H1 (cell line): ENCODE measurements around the gene FAM43B. TPM values are rescaled to one million over a fixed set of nuclear protein-coding genes. Genes with fewer than 3 reads are reported as not detected.

ENCODE experiments used
- CBX8 ChIP-seq: fragments of 300-800, 300-1000 bp; sonication (generic); IDR thresholded peaks from 2 replicates; pipeline ENCODE4 v1.7.1; 2016; ENCODE audit warnings: low read depth, low read length, borderline replicate concordance
- KDM4A ChIP-seq: IDR thresholded peaks from one replicate; pipeline ENCODE4 v1.7.1; 2012; ENCODE audit warnings: low read depth, mild to moderate bottlenecking, moderate library complexity, low read length, inconsistent platforms; ENCODE audit not compliant: severe bottlenecking
- RXRA ChIP-seq: IDR thresholded peaks from 2 replicates; pipeline ENCODE4 v1.6.1; 2011; ENCODE audit warnings: low read depth, mild to moderate bottlenecking, low read length, moderate library complexity; ENCODE audit not compliant: insufficient read depth
- USF2 ChIP-seq: IDR thresholded peaks from 2 replicates; pipeline ENCODE4 v1.6.1; 2011; ENCODE audit warnings: low read length, improper control_type of control experiment
- YY1 ChIP-seq: IDR thresholded peaks from 2 replicates; pipeline ENCODE4 v1.6.1; 2011; ENCODE audit warnings: low read depth, mild to moderate bottlenecking, low read length
- ZNF274 ChIP-seq: IDR thresholded peaks from 2 replicates; pipeline ENCODE4 v1.7.0; 2012; ENCODE audit warnings: low read length, borderline replicate concordance; ENCODE audit errors: extremely low read depth
- polyA plus RNA-seq, 7 experiments: library from polyadenylated mRNA; depleted of rRNA in 3 of 7; stranded (reverse) in 5 of 7; unstranded in 2 of 7; fragments of >200 nt in 5 of 7; fragments of 200-250 nt in 2 of 7; gene quantifications; 1 replicate in 5 of 7; 2 replicates in 1 of 7; 4 replicates in 1 of 7; pipeline versions ENCODE4 v1.2.1 to v1.2.3, GENCODE V29; 2011 to 2013; ENCODE audit warnings: missing spikeins in 2 of 7, mixed read lengths in 2 of 7
- total RNA-seq: library from RNA; stranded (reverse); fragmentation: NEBNext Ultra II Directional; extraction: Animal tissue kit (Norgen Biotek cat#: 25700); gene quantifications from 2 replicates; pipeline ENCODE4 v1.2.1, GENCODE V29; 2021
- TF ChIP-seq, protein P1 (sequence below): IDR thresholded peaks from 2 replicates; pipeline ENCODE4 v1.6.1; 2012; ENCODE audit warnings: low read length, inconsistent platforms
- TF ChIP-seq, protein P2 (sequence below): IDR thresholded peaks from 2 replicates; pipeline ENCODE4 v1.6.1; 2012; ENCODE audit warnings: inconsistent platforms

FAM43B gene
- total and polyA plus RNA-seq, 2 of the 8 experiments (the other 6 are each of a cell fraction or from before 2014, with no cell fraction given), result 0.88 to 2.2 TPM

DNA sequence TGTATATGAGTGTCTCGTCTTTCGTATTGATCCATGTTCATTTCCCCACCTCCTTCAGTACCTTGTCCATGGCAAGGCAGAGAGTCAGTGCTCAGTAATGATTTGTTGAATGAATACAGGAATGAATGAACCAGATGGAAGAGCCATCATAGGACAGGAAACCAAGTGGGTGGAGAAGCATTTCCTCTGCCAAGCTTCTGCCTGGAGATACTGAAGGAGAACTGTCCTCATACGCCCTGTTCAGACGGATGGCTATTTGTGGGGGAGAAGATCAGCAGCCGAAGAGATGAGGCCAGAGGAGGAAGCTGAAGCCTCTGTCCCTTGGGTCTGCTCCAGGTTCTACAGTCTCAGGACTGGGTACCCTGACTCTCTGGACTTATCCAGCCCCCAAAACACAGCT is 5.8 kb downstream of the FAM43B start (continued):
- TF ChIP-seq USF2 (no peak), ZNF274 (no peak), RXRA (no peak), KDM4A (no peak), CBX8 (no peak), YY1 (no peak)
- TF ChIP-seq, protein P1, sequence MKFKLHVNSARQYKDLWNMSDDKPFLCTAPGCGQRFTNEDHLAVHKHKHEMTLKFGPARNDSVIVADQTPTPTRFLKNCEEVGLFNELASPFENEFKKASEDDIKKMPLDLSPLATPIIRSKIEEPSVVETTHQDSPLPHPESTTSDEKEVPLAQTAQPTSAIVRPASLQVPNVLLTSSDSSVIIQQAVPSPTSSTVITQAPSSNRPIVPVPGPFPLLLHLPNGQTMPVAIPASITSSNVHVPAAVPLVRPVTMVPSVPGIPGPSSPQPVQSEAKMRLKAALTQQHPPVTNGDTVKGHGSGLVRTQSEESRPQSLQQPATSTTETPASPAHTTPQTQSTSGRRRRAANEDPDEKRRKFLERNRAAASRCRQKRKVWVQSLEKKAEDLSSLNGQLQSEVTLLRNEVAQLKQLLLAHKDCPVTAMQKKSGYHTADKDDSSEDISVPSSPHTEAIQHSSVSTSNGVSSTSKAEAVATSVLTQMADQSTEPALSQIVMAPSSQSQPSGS, result no peak
- TF ChIP-seq, protein P2, sequence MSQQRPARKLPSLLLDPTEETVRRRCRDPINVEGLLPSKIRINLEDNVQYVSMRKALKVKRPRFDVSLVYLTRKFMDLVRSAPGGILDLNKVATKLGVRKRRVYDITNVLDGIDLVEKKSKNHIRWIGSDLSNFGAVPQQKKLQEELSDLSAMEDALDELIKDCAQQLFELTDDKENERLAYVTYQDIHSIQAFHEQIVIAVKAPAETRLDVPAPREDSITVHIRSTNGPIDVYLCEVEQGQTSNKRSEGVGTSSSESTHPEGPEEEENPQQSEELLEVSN, result no peak
